Fibroblast of skin of right biceps (primary cell): Measurements from ENCODE around the gene EPHB4.
"Not testable (repeated sequence)": the region's sequence is repeated elsewhere in the genome, so short reads cannot be mapped to it uniquely, and the experiment has no call there.

Experiments used
- DNase-seq: peaks from one replicate; pipeline ENCODE4 v3.0.0-alpha.2; 2013

Gene EPHB4

GRCh38 chr7:100785878-100786277 lies 41.4 kb downstream of the EPHB4 start:
- no peak for DNase-seq

GRCh38 chr7:100783804-100784203 lies 43.5 kb downstream of the EPHB4 start:
- DNase-seq, result no peak

GRCh38 chr7:100781255-100781654 lies 46.1 kb downstream of the EPHB4 start:
- DNase-seq, result no peak

GRCh38 chr7:100779359-100779758 lies 48.0 kb downstream of the EPHB4 start:
- no peak for DNase-seq

GRCh38 chr7:100778061-100778621 lies 49.2 kb downstream of the EPHB4 start:
- DNase-seq, result no peak

GRCh38 chr7:100773491-100773890 lies 53.8 kb downstream of the EPHB4 start:
- no peak for DNase-seq

GRCh38 chr7:100768784-100769183 lies 58.5 kb downstream of the EPHB4 start:
- no peak for DNase-seq

- no peak for DNase-seq
Observed at GRCh38 chr7:100765250-100765649, 62.1 kb downstream of the EPHB4 start.

- no peak for DNase-seq
Observed at GRCh38 chr7:100764841-100765240, 62.5 kb downstream of the EPHB4 start.

GRCh38 chr7:100763556-100764140 lies 63.7 kb downstream of the EPHB4 start:
- DNase-seq, result no peak

GRCh38 chr7:100762841-100763240 lies 64.5 kb downstream of the EPHB4 start:
- not testable (repeated sequence) for DNase-seq

GRCh38 chr7:100759357-100760171 lies 67.8 kb downstream of the EPHB4 start:
- DNase-seq, result no peak

- DNase-seq, result peak; percentile 14
Observed at GRCh38 chr7:100753750-100754149, 73.6 kb downstream of the EPHB4 start.

- no peak for DNase-seq
Observed at GRCh38 chr7:100752994-100753393, 74.3 kb downstream of the EPHB4 start.
